Measurements from ENCODE around the gene ZBTB38.

DNA sequence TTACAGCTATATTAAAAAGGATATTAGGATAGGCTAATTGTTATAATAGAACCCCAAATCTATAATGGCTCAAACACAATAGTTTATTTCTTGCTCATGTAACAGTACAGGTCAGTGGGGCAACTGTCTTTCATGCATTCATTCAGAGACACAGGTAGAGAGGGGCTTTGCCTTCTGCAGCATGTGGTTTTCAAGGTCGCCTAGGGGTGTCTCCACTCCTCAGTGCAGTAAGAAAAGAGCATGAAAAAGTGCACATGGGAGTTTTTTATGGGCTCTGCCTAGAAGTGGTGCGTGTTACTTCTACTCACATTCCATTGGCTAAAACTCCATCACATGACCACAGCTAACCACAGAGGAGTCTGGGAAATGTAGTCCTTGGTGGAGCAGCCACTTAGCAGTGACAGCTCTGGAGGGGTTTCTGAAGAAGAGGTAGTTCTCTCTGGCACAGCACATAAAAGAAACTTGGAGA is 1.8 kb downstream of the ZBTB38 start:
- TF ChIP-seq RAD21 (CRISPR knock-in tag; IDR thresholded peaks at IDR 0.05) (peak; percentile 45; the same call in 1 of the 2 replicates), ZFP36 (IDR thresholded peaks at IDR 0.05; ENCODE audit: borderline replicate concordance, low read depth, low read length, partially characterized antibody) (no peak), CBFB (CRISPR knock-in tag; IDR thresholded peaks at IDR 0.05) (peak; percentile 27; the same call in 1 of the 2 replicates), RFX5 (IDR thresholded peaks at IDR 0.05; ENCODE audit: low read depth, low read length) (no peak), FOXM1 (CRISPR knock-in tag; IDR thresholded peaks at IDR 0.05) (no peak), ZNF713 (CRISPR knock-in tag; IDR thresholded peaks at IDR 0.05) (no peak)
- TF ChIP-seq, protein P1, sequence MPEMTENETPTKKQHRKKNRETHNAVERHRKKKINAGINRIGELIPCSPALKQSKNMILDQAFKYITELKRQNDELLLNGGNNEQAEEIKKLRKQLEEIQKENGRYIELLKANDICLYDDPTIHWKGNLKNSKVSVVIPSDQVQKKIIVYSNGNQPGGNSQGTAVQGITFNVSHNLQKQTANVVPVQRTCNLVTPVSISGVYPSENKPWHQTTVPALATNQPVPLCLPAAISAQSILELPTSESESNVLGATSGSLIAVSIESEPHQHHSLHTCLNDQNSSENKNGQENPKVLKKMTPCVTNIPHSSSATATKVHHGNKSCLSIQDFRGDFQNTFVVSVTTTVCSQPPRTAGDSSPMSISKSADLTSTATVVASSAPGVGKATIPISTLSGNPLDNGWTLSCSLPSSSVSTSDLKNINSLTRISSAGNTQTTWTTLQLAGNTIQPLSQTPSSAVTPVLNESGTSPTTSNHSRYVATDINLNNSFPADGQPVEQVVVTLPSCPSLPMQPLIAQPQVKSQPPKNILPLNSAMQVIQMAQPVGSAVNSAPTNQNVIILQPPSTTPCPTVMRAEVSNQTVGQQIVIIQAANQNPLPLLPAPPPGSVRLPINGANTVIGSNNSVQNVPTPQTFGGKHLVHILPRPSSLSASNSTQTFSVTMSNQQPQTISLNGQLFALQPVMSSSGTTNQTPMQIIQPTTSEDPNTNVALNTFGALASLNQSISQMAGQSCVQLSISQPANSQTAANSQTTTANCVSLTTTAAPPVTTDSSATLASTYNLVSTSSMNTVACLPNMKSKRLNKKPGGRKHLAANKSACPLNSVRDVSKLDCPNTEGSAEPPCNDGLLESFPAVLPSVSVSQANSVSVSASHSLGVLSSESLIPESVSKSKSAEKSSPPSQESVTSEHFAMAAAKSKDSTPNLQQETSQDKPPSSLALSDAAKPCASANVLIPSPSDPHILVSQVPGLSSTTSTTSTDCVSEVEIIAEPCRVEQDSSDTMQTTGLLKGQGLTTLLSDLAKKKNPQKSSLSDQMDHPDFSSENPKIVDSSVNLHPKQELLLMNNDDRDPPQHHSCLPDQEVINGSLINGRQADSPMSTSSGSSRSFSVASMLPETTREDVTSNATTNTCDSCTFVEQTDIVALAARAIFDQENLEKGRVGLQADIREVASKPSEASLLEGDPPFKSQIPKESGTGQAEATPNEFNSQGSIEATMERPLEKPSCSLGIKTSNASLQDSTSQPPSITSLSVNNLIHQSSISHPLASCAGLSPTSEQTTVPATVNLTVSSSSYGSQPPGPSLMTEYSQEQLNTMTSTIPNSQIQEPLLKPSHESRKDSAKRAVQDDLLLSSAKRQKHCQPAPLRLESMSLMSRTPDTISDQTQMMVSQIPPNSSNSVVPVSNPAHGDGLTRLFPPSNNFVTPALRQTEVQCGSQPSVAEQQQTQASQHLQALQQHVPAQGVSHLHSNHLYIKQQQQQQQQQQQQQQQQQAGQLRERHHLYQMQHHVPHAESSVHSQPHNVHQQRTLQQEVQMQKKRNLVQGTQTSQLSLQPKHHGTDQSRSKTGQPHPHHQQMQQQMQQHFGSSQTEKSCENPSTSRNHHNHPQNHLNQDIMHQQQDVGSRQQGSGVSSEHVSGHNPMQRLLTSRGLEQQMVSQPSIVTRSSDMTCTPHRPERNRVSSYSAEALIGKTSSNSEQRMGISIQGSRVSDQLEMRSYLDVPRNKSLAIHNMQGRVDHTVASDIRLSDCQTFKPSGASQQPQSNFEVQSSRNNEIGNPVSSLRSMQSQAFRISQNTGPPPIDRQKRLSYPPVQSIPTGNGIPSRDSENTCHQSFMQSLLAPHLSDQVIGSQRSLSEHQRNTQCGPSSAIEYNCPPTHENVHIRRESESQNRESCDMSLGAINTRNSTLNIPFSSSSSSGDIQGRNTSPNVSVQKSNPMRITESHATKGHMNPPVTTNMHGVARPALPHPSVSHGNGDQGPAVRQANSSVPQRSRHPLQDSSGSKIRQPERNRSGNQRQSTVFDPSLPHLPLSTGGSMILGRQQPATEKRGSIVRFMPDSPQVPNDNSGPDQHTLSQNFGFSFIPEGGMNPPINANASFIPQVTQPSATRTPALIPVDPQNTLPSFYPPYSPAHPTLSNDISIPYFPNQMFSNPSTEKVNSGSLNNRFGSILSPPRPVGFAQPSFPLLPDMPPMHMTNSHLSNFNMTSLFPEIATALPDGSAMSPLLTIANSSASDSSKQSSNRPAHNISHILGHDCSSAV (CRISPR knock-in tag; IDR thresholded peaks at IDR 0.05; ENCODE audit: borderline replicate concordance) = no peak

All from HepG2 (cell line).